Kidney epithelial cell (primary cell): ENCODE measurements around the gene ZNF831. TPM values are rescaled to one million over a fixed set of nuclear protein-coding genes. Genes with fewer than 3 reads are reported as not detected.

Experiments
- DNase-seq: peaks from one replicate; pipeline ENCODE4 v3.0.0-alpha.2; 2010; ENCODE audit warnings: low read depth
- H3K27me3 ChIP-seq: 2 replicates; pipeline ENCODE4 v1.6.0; 2011; ENCODE audit warnings: low read length; ENCODE audit not compliant: control insufficient read depth, insufficient read depth
- H3K36me3 ChIP-seq: 2 replicates; pipeline ENCODE4 v1.5.1; 2011; ENCODE audit warnings: low read length; ENCODE audit not compliant: control insufficient read depth, insufficient read depth
- H3K4me3 ChIP-seq: 2 replicates; pipeline ENCODE4 v1.5.1; 2011; ENCODE audit warnings: low read depth, mild to moderate bottlenecking, control low read depth, low read length
- total RNA-seq: library from RNA; depleted of rRNA; stranded (reverse); fragments of >200 nt; gene quantifications from 2 replicates; pipeline ENCODE4 v1.2.3, GENCODE V29; 2015
- TF ChIP-seq, protein P1 (sequence below): IDR thresholded peaks from 2 replicates; pipeline ENCODE4 v1.5.1; 2011; ENCODE audit warnings: mild to moderate bottlenecking, moderate library complexity, low read length, control low read depth, inconsistent platforms; ENCODE audit not compliant: insufficient read depth, poor library complexity, severe bottlenecking

ZNF831 gene
- total RNA-seq, 1 donor from 2014 or later = not detected

DNA sequence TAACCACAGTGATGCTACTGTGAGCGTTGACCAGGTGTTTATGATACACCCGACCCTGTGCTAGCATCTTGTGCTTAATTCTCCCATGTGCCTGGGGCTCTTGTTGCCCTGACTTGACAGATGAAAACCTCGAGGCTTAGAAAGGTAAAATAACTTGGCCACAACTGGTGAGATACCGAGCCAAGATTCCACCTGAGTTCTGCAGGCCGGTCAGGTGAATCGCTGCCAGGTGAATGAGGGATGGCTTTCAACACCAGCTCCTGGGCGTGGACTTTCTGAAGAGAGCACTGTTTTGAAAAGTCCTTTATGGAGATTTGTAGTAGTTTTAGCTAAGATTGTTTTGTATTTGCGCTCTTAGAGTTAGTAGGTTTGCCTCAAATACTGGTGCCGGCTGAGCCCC, 12.2 kb upstream of the ZNF831 start:
- no peak for DNase-seq
- no peaks in the 10 kb centered on the region for H3K36me3 ChIP-seq
- peaks cover 4% of the 10 kb centered on the region for H3K27me3 ChIP-seq
- TF ChIP-seq, protein P1, sequence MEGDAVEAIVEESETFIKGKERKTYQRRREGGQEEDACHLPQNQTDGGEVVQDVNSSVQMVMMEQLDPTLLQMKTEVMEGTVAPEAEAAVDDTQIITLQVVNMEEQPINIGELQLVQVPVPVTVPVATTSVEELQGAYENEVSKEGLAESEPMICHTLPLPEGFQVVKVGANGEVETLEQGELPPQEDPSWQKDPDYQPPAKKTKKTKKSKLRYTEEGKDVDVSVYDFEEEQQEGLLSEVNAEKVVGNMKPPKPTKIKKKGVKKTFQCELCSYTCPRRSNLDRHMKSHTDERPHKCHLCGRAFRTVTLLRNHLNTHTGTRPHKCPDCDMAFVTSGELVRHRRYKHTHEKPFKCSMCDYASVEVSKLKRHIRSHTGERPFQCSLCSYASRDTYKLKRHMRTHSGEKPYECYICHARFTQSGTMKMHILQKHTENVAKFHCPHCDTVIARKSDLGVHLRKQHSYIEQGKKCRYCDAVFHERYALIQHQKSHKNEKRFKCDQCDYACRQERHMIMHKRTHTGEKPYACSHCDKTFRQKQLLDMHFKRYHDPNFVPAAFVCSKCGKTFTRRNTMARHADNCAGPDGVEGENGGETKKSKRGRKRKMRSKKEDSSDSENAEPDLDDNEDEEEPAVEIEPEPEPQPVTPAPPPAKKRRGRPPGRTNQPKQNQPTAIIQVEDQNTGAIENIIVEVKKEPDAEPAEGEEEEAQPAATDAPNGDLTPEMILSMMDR = no peak
- H3K4me3 ChIP-seq = no peak overlapping the region

GRCh38 chr20:59151820-59152219, 11.8 kb upstream of the ZNF831 start:
- H3K4me3 ChIP-seq = no peak overlapping the region
- peaks cover 4% of the 10 kb centered on the region for H3K27me3 ChIP-seq
- TF ChIP-seq, protein P1 = no peak
- no peaks in the 10 kb centered on the region for H3K36me3 ChIP-seq
- DNase-seq = no peak

GRCh38 chr20:59152559-59153354, 10.9 kb upstream of the ZNF831 start:
- TF ChIP-seq, protein P1 = no peak
- Histone ChIP-seq H3K36me3 (no peaks in the 10 kb centered on the region), H3K27me3 (peaks cover 4% of the 10 kb centered on the region), H3K4me3 (no peak overlapping the region)
- DNase-seq = no peak

DNA sequence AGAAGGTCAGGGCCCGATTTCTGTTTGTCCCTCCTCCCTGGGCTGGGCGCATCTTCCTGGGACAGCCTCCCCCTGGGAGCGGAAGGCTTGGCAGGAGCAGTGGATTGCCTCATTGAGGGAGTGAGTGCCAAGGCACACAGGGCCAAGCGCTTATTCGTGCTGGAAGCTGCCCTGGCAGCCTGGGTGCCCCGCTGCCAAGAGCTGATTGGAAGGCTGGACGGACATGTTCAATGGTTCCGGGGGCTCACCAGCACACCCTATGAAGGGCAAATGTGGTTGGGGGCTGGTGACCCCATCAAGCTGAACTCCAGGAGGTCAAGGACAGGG, 10.3 kb upstream of the ZNF831 start:
- no peaks in the 10 kb centered on the region for H3K36me3 ChIP-seq
- TF ChIP-seq, protein P1 = no peak
- no peak for DNase-seq
- H3K27me3 ChIP-seq = peaks cover 4% of the 10 kb centered on the region
- no peak overlapping the region for H3K4me3 ChIP-seq

DNA sequence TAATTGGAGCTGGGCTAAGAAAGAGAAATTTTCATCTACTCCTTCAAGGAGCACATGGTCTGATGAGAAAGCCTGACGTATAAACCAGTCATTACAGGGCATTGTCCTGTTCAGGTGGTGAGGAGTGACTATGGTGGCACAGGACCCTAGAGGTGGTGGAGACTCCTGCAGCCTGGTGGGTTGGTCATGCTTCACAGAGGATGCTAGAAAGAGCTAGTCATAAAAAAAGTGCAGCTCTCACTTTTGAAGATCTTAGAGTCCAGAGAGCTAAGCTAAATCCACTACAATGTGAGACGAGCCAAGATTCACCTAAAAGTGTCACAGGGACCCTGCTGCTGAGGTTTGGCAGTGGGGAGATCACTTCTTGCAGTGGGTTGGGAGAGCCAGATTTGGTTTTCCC, 9.8 kb upstream of the ZNF831 start:
- DNase-seq = no peak
- TF ChIP-seq, protein P1 = no peak
- H3K36me3 ChIP-seq = no peaks in the 10 kb centered on the region
- H3K27me3 ChIP-seq = peaks cover 4% of the 10 kb centered on the region
- H3K4me3 ChIP-seq = no peak overlapping the region
